ENCODE data around the gene DENND4A. TPM values are rescaled to one million over a fixed set of nuclear protein-coding genes. Genes with fewer than 3 reads are reported as not detected.

Gene DENND4A
- total RNA-seq, 1 donor from 2014 or later = 26.9 TPM

DNA sequence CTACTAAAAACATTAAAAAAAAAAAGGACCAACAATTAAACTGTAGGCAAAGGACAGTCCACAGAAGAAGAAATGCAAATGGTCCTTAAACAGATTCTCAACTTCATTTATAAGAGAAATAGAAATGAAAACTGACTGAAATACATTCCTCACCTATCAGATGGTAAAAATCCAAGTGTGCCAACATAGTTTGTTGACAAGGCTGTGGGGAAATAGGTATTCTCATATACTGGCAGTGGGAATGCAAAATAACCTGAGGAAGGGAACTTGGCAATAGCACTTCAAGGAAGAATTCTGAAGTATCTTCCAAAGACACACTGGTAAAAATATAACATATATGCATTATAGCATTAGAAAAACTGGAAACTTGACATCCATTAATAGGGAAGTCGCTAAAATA is 116.5 kb downstream of the DENND4A start:
- DNase-seq (ENCODE audit: low spot score) = no peak

DNA sequence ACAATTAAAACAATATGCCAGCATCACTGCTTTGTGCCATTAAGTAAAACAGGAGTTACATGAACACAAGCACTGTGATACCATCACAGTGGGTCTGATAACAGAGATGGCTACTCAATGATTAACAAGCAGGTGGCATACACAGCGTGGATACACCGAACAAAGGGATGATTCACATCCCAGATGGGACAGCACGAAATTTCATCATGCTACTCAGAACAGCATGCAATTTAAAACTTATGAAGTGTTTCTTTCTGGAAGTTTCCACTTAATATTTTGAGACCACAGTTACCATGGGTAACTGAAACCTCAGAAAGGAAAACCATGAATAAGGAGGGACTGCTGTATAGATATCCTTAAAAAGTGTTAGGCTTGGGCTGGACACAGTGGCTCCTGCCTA is 125.8 kb downstream of the DENND4A start:
- DNase-seq (ENCODE audit: low spot score) = no peak

GRCh38 chr15:65663521-65663920 is 128.6 kb downstream of the DENND4A start:
- DNase-seq (ENCODE audit: low spot score) = no peak

- DNase-seq (ENCODE audit: low spot score) = no peak
These were observed 131.2 kb downstream of the DENND4A start for GRCh38 chr15:65660927-65661326.

DNA sequence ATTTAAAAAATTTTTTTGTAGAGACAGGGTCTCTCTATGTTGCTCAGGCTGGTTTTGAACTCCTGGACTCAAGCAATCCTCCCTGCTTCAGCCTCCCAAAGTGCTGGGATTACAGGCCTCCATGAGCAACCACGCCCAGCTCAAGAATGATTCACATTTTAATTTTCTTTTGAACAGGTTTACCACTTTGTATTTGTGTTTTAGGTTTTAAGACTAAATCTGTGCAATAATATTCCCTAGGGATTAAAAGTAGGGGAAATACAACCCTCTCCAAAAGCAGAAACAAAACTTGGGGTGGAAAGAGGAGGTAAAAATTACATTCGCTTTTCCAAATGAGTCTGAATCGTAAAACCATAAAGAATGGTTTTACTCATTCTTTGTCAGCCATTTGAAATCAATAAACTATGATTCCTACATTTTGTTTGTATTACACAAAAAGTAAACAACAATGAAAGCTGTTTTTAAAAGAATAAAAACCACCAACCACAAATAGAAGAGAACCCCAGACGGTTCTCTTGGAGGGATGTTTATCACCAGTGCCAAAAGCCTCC is 132.5 kb downstream of the DENND4A start:
- DNase-seq (ENCODE audit: low spot score) = no peak

DNA sequence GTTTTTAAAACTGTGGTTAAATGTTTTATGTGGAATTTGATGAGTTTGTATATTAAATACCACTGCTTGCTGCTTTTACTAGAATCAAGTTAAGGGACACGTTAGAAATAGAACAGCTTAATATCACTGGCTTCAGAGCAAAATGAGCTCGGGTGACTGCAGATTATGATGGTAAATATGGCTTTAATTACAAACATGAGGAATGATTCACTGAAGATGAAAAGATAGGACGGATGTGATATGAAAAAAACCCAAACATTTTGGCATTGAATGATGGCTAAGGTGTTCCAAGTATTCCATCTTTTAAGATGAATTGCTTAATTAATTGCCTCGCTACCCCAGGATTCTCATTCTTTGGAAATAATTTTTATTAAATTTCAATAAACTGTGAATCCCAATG is 136.6 kb downstream of the DENND4A start:
- DNase-seq (ENCODE audit: low spot score) = no peak

- DNase-seq (ENCODE audit: low spot score) = no peak
These were observed 137.1 kb downstream of the DENND4A start for GRCh38 chr15:65655026-65655425.

DNA sequence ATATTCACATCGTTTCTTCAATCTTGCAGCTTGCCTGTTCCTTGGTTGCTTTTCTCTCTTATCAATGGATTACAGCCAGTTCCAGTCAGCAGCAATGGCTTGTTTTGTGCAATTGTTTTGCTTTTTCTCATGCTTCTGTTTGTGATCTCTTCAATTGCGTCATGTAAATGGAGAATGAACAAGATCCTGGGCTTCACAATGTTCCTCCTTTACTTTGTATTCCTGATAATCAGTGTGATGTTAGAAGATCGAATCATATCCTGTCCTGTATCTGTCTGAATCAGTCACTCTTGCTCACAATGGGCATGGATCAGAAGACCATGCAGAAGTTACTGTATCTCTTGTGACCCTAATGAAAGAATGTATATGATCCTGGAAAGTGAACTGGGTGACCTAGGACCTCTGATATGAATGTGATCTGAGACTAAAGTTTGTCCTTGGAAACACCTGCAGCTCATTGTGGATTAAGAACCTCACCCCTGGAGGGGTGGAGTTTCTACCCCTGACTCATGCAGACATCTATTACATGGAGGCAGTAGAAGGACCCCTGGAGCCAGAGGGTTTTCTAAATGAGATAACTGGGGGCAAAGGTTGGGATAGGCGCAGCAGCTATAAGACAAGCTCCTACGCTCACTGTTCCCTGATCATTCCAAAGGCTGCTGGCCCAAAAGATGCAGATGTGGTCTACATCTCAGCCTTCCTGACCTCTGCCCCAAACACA is 138.1 kb downstream of the DENND4A start:
- DNase-seq (ENCODE audit: low spot score) = no peak

DNA sequence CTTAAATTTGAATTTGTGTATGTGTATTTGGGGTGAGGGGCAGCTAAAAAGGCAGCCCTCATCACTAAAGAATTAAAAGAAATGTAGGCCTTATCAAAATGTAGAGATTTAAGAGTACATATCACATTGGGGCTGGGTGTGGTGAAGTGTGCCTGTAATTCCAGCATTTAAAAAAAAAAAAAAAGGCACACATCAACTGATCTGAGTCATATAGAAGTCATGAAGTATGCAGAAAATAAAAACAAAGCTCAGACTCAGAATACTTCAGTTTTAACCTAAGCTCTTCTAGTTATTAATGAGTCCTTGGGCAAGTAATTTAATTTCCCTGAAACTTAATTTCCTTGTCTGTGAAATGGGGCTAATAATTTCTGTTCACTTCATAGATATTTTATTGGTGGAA is 138.8 kb downstream of the DENND4A start:
- no peak for DNase-seq (ENCODE audit: low spot score)

DNA sequence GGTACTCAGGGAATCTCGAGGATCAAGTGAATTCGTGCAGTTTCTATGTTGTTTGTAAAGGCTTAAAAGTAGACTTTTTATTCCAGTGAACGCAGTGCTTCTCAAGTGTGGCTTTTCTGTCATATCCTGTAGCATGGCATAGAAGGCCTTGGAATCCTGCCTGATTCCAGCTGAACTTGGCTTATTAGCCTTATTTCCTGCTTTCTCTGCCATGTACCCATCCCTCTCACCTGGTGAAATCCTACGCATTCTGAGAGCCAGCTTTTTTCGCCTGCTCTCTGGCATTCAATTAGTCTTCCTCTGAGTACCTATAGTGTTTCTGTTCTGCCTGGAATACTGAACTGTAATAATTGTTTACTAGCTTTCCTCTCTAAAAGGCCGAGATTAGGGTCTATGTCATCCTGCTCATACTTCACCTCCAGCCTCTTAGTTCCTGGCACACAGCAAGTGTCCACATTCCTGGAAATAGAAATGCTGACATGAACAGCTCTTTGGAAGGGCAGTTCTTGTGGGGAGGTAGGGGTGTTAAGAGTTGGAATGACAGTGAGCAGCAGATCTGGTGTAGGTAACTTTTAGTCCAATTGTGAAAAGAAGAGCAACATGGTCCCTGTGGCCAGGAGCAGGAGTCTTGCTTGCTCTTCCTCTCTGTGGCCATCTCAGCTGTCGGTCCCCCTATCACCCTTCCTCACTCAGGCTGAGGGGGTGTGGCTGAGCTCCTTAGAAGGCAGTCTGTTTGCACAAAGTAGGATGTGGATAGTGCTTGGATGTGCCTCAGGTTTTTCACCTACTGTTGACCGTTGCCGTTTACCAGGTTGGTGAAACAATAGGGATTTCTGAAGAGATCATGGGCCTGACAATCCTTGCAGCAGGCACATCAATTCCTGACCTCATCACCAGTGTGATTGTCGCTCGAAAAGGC is 140.0 kb downstream of the DENND4A start:
- no peak for DNase-seq (ENCODE audit: low spot score)

- DNase-seq (ENCODE audit: low spot score) = no peak
These were observed 141.1 kb downstream of the DENND4A start for GRCh38 chr15:65651042-65651322.

DNA sequence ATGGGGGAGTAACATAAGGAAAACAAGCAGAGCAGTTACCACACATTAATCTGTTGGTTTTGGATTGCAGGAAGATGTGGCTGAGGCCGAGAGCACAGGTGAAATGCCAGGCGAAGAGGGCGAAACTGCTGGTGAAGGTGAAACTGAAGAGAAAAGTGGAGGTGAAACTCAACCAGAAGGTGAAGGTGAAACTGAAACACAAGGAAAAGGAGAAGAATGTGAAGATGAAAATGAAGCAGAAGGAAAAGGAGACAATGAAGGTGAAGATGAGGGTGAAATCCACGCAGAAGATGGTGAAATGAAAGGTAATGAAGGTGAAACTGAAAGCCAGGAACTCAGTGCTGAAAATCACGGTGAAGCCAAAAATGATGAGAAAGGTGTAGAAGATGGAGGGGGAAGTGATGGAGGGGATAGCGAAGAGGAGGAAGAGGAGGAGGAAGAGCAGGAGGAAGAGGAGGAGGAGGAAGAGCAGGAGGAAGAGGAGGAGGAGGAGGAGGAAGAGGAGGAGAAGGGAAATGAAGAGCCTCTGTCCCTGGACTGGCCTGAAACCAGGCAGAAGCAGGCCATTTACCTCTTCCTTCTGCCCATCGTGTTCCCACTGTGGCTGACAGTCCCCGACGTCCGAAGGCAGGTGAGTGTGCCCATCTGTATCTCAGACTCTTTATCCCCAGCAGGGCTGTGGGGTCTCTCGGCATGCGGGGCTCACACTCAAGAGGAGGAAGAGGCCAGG is 141.6 kb downstream of the DENND4A start:
- DNase-seq (ENCODE audit: low spot score) = no peak

GRCh38 chr15:65646486-65646885 is 145.6 kb downstream of the DENND4A start:
- no peak for DNase-seq (ENCODE audit: low spot score)

GRCh38 chr15:65645392-65645791 is 146.7 kb downstream of the DENND4A start:
- no peak for DNase-seq (ENCODE audit: low spot score)

DNA sequence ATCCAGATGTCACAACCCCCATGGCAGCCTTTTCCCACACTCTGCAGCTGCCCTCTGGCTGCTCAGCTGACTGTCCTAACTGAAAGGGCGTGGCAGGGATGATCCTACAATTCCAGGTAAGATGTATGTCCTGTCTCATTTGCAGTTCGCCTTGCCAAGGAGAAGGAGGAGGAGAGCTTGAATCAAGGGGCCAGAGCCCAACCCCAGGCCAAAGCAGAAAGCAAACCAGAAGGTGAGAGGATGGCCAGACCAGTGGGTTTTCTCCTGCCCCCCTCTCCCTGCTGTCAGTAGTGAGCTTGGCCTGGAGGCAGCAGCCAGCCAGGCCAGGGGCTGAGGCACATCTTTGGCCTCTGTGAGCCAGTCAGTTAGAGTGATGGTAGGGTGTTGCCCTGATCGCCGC is 147.8 kb downstream of the DENND4A start:
- DNase-seq (ENCODE audit: low spot score) = no peak

- no peak for DNase-seq (ENCODE audit: low spot score)
These were observed 149.5 kb downstream of the DENND4A start for GRCh38 chr15:65642594-65642993.

DNA sequence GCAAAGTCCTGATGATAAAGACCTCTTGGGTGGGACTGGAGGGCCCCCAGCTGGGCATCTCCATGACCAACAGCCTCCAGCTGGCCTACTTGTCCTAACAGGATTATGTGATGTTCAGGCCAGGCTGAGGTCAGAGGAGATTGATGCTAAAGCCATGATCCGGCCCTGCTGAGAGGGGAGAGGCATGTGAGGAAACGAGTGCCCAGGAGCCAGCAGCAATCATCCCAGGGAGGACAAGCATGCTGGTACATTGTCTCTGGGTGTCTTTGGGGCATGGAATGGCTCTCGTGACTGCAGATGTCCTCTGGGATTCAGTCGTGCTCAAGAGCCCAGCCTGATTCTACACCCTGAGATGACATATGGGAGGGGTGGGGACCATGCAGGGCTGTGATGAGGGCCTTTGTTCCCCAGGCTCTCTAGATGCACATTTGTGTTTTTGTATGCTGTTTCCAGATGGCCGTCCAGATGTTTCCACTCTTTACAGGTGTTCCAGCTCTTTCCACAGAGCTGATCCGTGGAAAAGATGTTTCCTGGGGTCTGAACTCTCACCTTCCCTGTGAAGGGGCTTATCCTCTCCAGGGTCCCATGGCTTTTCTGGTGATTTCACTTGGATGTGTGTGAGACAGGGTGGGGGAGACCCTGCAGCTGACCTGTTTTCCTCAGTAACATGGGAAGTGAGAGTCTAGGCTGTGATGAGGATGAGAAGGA is 150.2 kb downstream of the DENND4A start:
- no peak for DNase-seq (ENCODE audit: low spot score)

DNA sequence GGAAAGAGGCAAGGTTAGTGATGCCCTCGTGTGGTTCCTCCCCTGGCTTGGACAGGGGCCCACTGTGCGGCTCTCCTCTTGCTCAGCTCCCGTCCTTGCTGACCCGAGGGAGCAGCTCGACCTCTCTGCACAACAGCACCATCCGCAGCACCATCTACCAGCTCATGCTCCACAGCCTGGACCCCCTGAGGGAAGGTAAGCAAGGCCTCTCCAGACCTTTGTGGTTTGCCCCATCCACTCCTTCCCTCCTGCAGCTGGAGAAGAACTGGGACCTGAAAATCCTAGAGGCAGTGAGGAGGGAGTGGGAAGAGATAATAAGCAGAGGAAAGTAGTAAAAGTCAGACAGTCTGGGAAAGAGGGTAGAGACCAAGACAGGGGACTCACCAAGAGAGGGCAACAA is 152.6 kb downstream of the DENND4A start:
- no peak for DNase-seq (ENCODE audit: low spot score)

DNA sequence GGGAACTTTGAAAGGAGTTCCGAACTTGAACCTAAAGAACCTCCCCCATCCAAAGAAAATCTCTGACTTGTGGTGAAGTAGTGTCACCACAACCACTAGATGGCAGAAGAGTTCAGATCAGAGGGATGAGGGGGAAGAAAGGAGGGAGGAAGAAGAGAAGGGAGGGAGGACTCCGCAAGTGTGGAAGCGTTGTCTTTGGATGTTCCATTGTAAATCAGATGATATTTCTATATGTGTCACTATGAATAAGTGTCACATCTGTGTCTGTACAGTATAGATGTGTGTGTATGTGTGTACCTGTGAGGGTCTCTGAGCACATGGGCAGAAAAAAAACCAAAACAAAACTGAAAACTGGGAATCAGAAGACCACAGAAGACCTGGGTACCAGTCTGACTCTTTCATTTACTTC is 153.4 kb downstream of the DENND4A start:
- DNase-seq (ENCODE audit: low spot score) = peak; percentile 22

- DNase-seq (ENCODE audit: low spot score) = no peak
These were observed 154.0 kb downstream of the DENND4A start for GRCh38 chr15:65638109-65638508.

DNA sequence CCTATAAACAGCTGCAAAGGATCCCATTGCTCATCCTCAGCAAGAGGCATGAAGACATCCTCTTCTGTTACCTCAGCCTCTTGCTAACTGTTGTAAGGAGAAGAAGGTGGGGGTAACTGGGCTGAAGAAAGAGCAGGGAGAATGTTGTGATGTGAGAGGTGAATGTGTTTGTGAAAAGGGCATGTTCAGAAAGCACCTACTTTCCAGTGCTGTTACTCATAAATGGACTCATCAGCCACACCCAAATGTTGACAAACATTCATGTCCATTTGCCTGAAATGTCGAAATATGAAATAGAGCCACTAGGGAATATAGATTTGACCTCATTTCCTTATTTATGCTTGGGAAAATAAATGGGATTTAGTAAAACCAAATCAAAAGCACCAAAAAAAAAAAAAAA is 157.7 kb downstream of the DENND4A start:
- no peak for DNase-seq (ENCODE audit: low spot score)

- DNase-seq (ENCODE audit: low spot score) = no peak
These were observed 158.3 kb downstream of the DENND4A start for GRCh38 chr15:65633752-65634151.

Data from mucosa of gallbladder (tissue), 1 donor.